H1 (cell line): ENCODE data around the gene B3GALT4. TPM values are rescaled to one million over a fixed set of nuclear protein-coding genes. Genes with fewer than 3 reads are reported as not detected.

ENCODE experiments used
- CHD2 ChIP-seq: IDR thresholded peaks from 2 replicates; pipeline ENCODE4 v1.6.1; 2012; ENCODE audit warnings: low read length, improper control_type of control experiment
- CTBP2 ChIP-seq: IDR thresholded peaks from 2 replicates; pipeline ENCODE4 v1.7.0; 2011; ENCODE audit warnings: borderline replicate concordance, mild to moderate bottlenecking, moderate library complexity, mixed read lengths, low read length; ENCODE audit not compliant: insufficient read depth, insufficient read length
- KDM1A ChIP-seq: fragments of 200-600, 300-600 bp; sonication (generic); IDR thresholded peaks from 2 replicates; pipeline ENCODE4 v1.7.1; 2016; ENCODE audit warnings: mild to moderate bottlenecking, low read length, borderline replicate concordance
- POU5F1 ChIP-seq: IDR thresholded peaks from 2 replicates; pipeline ENCODE4 v1.6.1; 2011; ENCODE audit warnings: low read depth, mild to moderate bottlenecking, low read length, moderate library complexity
- RAD21 ChIP-seq, 2 experiments: IDR thresholded peaks in 1 of 2; conservative IDR thresholded peaks in 1 of 2; 2 replicates each; pipeline ENCODE4 v1.6.1; 2011; ENCODE audit warnings: low read depth in 2 of 2, low read length in 2 of 2, improper control_type of control experiment in 1 of 2, inconsistent platforms in 1 of 2, mild to moderate bottlenecking in 1 of 2, moderate library complexity in 1 of 2
- polyA plus RNA-seq, 7 experiments: library from polyadenylated mRNA; depleted of rRNA in 3 of 7; stranded (reverse) in 5 of 7; unstranded in 2 of 7; fragments of >200 nt in 5 of 7; fragments of 200-250 nt in 2 of 7; gene quantifications; 1 replicate in 5 of 7; 2 replicates in 1 of 7; 4 replicates in 1 of 7; pipeline versions ENCODE4 v1.2.1 to v1.2.3, GENCODE V29; 2011 to 2013; ENCODE audit warnings: missing spikeins in 2 of 7, mixed read lengths in 2 of 7
- total RNA-seq: library from RNA; stranded (reverse); fragmentation: NEBNext Ultra II Directional; extraction: Animal tissue kit (Norgen Biotek cat#: 25700); gene quantifications from 2 replicates; pipeline ENCODE4 v1.2.1, GENCODE V29; 2021
- TF ChIP-seq, protein P1 (sequence below): fragments of 300-600 bp; sonication (generic); IDR thresholded peaks from 2 replicates; pipeline ENCODE4 v1.7.1; 2012; ENCODE audit warnings: low read length, moderate library complexity, mild to moderate bottlenecking, inconsistent platforms; ENCODE audit not compliant: insufficient replicate concordance
- TF ChIP-seq, protein P2 (sequence below), 3 experiments: IDR thresholded peaks; 1 replicate in 2 of 3; 2 replicates in 1 of 3; pipeline versions ENCODE4 v1.5.1 to v1.6.1; 2011; ENCODE audit warnings: low read length in 3 of 3, mild to moderate bottlenecking in 3 of 3, inconsistent platforms in 2 of 3, low read depth in 1 of 3, moderate library complexity in 1 of 3; ENCODE audit not compliant: insufficient read depth in 1 of 3; ENCODE audit errors: control extremely low read depth in 1 of 3

Gene B3GALT4
- total and polyA plus RNA-seq, 2 of the 8 experiments (the other 6 are each of a cell fraction or from before 2014, with no cell fraction given) = 2.2 to 3.0 TPM

DNA sequence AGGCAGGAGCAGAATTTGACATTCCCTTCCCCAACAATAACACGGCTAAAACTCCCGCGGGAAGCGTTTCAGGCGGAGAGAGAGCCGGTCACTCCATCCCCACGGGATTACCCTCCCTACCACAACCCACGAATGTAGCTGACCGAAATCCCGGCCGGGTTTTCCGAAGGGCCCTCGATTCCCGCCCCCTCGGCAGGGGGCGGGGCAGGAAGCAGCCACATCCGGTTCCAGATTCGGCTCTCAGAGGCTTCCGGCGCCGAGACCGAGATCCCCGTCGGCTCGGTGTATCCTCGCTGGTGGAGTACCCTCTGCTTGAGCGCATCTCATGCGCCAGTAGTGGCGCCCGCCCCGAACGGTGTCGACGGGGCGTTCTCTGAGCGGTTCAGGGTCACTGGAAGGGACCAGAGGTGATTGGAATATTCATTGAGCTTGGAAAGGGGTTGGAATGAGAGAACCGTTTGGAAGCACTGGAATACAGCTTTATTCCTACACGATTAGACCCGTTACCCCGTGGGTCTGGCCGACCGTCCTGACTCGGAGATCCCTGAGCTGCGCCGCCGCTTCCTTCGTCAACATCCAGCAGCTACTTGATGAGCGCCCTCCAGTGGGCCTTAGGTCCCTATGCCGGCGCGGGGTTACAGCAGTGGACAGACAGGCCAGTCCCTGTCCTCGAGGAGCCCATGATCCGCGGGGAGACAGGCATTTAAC, 22.5 kb downstream of the B3GALT4 start (continued):
- TF ChIP-seq, protein P1, sequence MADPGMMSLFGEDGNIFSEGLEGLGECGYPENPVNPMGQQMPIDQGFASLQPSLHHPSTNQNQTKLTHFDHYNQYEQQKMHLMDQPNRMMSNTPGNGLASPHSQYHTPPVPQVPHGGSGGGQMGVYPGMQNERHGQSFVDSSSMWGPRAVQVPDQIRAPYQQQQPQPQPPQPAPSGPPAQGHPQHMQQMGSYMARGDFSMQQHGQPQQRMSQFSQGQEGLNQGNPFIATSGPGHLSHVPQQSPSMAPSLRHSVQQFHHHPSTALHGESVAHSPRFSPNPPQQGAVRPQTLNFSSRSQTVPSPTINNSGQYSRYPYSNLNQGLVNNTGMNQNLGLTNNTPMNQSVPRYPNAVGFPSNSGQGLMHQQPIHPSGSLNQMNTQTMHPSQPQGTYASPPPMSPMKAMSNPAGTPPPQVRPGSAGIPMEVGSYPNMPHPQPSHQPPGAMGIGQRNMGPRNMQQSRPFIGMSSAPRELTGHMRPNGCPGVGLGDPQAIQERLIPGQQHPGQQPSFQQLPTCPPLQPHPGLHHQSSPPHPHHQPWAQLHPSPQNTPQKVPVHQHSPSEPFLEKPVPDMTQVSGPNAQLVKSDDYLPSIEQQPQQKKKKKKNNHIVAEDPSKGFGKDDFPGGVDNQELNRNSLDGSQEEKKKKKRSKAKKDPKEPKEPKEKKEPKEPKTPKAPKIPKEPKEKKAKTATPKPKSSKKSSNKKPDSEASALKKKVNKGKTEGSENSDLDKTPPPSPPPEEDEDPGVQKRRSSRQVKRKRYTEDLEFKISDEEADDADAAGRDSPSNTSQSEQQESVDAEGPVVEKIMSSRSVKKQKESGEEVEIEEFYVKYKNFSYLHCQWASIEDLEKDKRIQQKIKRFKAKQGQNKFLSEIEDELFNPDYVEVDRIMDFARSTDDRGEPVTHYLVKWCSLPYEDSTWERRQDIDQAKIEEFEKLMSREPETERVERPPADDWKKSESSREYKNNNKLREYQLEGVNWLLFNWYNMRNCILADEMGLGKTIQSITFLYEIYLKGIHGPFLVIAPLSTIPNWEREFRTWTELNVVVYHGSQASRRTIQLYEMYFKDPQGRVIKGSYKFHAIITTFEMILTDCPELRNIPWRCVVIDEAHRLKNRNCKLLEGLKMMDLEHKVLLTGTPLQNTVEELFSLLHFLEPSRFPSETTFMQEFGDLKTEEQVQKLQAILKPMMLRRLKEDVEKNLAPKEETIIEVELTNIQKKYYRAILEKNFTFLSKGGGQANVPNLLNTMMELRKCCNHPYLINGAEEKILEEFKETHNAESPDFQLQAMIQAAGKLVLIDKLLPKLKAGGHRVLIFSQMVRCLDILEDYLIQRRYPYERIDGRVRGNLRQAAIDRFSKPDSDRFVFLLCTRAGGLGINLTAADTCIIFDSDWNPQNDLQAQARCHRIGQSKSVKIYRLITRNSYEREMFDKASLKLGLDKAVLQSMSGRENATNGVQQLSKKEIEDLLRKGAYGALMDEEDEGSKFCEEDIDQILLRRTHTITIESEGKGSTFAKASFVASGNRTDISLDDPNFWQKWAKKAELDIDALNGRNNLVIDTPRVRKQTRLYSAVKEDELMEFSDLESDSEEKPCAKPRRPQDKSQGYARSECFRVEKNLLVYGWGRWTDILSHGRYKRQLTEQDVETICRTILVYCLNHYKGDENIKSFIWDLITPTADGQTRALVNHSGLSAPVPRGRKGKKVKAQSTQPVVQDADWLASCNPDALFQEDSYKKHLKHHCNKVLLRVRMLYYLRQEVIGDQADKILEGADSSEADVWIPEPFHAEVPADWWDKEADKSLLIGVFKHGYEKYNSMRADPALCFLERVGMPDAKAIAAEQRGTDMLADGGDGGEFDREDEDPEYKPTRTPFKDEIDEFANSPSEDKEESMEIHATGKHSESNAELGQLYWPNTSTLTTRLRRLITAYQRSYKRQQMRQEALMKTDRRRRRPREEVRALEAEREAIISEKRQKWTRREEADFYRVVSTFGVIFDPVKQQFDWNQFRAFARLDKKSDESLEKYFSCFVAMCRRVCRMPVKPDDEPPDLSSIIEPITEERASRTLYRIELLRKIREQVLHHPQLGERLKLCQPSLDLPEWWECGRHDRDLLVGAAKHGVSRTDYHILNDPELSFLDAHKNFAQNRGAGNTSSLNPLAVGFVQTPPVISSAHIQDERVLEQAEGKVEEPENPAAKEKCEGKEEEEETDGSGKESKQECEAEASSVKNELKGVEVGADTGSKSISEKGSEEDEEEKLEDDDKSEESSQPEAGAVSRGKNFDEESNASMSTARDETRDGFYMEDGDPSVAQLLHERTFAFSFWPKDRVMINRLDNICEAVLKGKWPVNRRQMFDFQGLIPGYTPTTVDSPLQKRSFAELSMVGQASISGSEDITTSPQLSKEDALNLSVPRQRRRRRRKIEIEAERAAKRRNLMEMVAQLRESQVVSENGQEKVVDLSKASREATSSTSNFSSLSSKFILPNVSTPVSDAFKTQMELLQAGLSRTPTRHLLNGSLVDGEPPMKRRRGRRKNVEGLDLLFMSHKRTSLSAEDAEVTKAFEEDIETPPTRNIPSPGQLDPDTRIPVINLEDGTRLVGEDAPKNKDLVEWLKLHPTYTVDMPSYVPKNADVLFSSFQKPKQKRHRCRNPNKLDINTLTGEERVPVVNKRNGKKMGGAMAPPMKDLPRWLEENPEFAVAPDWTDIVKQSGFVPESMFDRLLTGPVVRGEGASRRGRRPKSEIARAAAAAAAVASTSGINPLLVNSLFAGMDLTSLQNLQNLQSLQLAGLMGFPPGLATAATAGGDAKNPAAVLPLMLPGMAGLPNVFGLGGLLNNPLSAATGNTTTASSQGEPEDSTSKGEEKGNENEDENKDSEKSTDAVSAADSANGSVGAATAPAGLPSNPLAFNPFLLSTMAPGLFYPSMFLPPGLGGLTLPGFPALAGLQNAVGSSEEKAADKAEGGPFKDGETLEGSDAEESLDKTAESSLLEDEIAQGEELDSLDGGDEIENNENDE = no peak
- peak; percentile 32 to 56 for TF ChIP-seq RAD21 (IDR thresholded peaks at IDR 0.05 in 1 of 2, conservative IDR thresholded peaks at IDR 0.05 in 1 of 2; ENCODE audit: low read depth in 2 of 2, low read length in 2 of 2)
- TF ChIP-seq POU5F1 = no peak
- TF ChIP-seq CTBP2 = no peak
- no peak; the same call in 1 of the 2 replicates for TF ChIP-seq CHD2
- 0 out of 2 replicates have a peak, but pooled peaks have one; percentile 76 for TF ChIP-seq KDM1A
- TF ChIP-seq, protein P2, sequence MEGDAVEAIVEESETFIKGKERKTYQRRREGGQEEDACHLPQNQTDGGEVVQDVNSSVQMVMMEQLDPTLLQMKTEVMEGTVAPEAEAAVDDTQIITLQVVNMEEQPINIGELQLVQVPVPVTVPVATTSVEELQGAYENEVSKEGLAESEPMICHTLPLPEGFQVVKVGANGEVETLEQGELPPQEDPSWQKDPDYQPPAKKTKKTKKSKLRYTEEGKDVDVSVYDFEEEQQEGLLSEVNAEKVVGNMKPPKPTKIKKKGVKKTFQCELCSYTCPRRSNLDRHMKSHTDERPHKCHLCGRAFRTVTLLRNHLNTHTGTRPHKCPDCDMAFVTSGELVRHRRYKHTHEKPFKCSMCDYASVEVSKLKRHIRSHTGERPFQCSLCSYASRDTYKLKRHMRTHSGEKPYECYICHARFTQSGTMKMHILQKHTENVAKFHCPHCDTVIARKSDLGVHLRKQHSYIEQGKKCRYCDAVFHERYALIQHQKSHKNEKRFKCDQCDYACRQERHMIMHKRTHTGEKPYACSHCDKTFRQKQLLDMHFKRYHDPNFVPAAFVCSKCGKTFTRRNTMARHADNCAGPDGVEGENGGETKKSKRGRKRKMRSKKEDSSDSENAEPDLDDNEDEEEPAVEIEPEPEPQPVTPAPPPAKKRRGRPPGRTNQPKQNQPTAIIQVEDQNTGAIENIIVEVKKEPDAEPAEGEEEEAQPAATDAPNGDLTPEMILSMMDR (IDR thresholded peaks at IDR 0.05; ENCODE audit: control extremely low read depth in 1 of 3, insufficient read depth in 1 of 3, low read depth in 1 of 3, low read length in 3 of 3) = peak; percentile 73 to 86 (median 78)
